Type B pancreatic cell (in vitro differentiated cells): ENCODE data around the gene BCL7A. TPM values are rescaled to one million over a fixed set of nuclear protein-coding genes. Genes with fewer than 3 reads are reported as not detected.

Source experiments
- DNase-seq: peaks from one replicate; pipeline ENCODE4 v3.0.0; 2021; ENCODE audit warnings: mixed read lengths; ENCODE audit not compliant: unreplicated experiment; ENCODE audit errors: extremely low spot score
- H3K27ac Mint-ChIP-seq: 2 replicates; pipeline ENCODE4 v1.8.0; 2021; ENCODE audit warnings: mild to moderate bottlenecking, mixed read lengths
- H3K27me3 Mint-ChIP-seq: 2 replicates; pipeline ENCODE4 v1.8.0; 2021; ENCODE audit warnings: mixed read lengths
- H3K36me3 Mint-ChIP-seq: 2 replicates; pipeline ENCODE4 v1.8.0; 2021; ENCODE audit warnings: mixed read lengths
- H3K4me1 Mint-ChIP-seq: one replicate; pipeline ENCODE4 v1.8.0; 2021; ENCODE audit warnings: mixed read lengths; ENCODE audit not compliant: unreplicated experiment
- H3K4me3 Mint-ChIP-seq: 2 replicates; pipeline ENCODE4 v1.8.0; 2021; ENCODE audit warnings: mild to moderate bottlenecking, mixed read lengths
- H3K9me3 Mint-ChIP-seq: 2 replicates; pipeline ENCODE4 v1.8.0; 2021; ENCODE audit warnings: mixed read lengths
- total RNA-seq: library from RNA; stranded (reverse); gene quantifications from 2 replicates; pipeline ENCODE4 v1.2.1, GENCODE V29; 2021; ENCODE audit warnings: low replicate concordance
- TF ChIP-seq, protein P1 (sequence below): fragments of 200-600 bp; sonication (generic); conservative IDR thresholded peaks from 2 replicates; pipeline ENCODE4 v1.5.0; 2021; ENCODE audit warnings: antibody characterized with exemption, mild to moderate bottlenecking

BCL7A gene
- total RNA-seq, 1 donor from 2014 or later = 30.9 TPM

DNA sequence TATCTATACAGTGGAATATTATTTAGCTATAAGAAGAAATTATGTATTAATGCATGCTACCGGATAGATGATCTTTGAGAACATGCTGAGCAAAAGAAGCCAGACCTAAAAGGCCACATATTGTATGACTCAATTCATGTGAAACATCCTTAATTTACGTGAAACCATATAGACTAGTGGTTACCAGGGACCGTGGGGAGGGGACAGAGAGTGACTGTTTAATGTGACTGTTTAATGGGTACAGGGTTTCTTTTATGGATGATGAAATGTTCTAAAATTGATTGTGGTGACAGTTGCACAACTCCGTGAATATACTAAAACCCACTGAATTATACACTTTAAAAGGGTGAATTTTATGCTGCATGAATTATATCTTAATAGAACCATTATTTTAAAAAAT, 8.5 kb upstream of the BCL7A start:
- H3K27ac Mint-ChIP-seq = no peak overlapping the region
- H3K4me3 Mint-ChIP-seq = no peak overlapping the region
- no peaks in the 10 kb centered on the region for H3K4me1 Mint-ChIP-seq
- TF ChIP-seq, protein P1, sequence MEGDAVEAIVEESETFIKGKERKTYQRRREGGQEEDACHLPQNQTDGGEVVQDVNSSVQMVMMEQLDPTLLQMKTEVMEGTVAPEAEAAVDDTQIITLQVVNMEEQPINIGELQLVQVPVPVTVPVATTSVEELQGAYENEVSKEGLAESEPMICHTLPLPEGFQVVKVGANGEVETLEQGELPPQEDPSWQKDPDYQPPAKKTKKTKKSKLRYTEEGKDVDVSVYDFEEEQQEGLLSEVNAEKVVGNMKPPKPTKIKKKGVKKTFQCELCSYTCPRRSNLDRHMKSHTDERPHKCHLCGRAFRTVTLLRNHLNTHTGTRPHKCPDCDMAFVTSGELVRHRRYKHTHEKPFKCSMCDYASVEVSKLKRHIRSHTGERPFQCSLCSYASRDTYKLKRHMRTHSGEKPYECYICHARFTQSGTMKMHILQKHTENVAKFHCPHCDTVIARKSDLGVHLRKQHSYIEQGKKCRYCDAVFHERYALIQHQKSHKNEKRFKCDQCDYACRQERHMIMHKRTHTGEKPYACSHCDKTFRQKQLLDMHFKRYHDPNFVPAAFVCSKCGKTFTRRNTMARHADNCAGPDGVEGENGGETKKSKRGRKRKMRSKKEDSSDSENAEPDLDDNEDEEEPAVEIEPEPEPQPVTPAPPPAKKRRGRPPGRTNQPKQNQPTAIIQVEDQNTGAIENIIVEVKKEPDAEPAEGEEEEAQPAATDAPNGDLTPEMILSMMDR = no peak
- no peak for DNase-seq
- no peaks in the 10 kb centered on the region for H3K36me3 Mint-ChIP-seq
- H3K9me3 Mint-ChIP-seq = no peaks in the 10 kb centered on the region
- H3K27me3 Mint-ChIP-seq = no peaks in the 10 kb centered on the region

DNA sequence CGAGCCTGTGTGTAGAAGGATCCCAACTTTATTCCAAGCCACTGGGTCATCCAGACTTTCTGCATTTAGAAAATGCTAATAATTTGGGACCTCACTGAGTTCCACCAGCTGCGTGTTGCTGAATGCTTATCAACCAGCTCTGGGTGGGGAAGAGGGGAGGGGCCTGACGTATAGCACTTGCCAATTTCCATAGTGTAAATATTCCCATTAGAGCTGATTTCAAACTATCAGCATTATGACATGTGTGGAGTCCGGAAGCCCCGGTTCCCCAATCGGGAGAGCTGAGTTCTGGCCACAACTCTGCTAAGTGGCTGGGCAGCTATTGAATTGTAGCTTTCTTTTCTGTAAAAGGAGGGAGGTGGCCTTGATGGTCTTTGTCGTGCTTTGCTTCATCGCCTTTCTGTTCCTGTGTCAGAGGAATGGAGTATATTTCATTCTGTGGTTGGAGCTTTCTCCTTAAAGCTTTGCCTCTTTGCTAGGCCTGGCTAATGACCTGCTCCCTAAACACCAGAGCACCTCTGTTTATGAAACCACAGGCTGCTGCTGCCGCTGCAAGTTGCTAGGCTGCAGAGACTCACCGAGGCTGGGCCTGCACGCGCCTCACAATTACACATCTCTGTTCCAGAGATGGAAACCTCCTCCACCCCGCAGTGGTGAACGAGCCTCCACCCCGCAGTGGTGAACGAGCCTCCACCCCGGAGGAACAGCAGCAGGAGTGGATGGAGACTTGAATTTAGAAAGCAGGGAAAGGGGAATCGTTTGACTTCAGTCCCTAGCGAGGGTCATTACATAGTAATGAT, 7.7 kb upstream of the BCL7A start:
- Mint-ChIP-seq H3K27ac (no peak overlapping the region), H3K27me3 (no peaks in the 10 kb centered on the region), H3K36me3 (no peaks in the 10 kb centered on the region), H3K4me1 (no peaks in the 10 kb centered on the region), H3K4me3 (no peak overlapping the region), H3K9me3 (peaks cover 3% of the 10 kb centered on the region)
- DNase-seq = no peak
- TF ChIP-seq, protein P1 = no peak

DNA sequence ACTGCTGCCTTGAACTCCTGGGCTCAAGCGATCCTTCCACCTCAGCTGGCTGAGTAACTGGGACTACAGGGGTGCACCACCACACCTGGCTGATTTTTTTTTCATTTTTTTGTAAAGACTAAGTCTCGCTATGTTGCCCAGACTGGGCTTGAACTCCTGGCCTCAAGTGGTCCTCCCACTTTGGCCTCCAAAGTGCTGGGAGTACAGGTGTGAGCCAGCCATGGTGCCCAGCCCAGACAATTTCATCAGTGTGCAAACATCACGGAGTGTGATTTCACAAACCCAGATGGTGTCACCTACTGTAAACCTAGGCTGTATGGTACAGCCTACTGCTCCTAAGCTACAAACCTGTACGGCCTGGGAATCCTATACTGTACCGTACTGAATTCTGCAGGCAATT, 6.9 kb upstream of the BCL7A start:
- TF ChIP-seq, protein P1 = no peak
- no peak for DNase-seq
- H3K36me3 Mint-ChIP-seq = no peaks in the 10 kb centered on the region
- no peaks in the 10 kb centered on the region for H3K4me1 Mint-ChIP-seq
- no peak overlapping the region for H3K27ac Mint-ChIP-seq
- H3K27me3 Mint-ChIP-seq = no peaks in the 10 kb centered on the region
- no peak overlapping the region for H3K4me3 Mint-ChIP-seq
- peaks cover 3% of the 10 kb centered on the region for H3K9me3 Mint-ChIP-seq

DNA sequence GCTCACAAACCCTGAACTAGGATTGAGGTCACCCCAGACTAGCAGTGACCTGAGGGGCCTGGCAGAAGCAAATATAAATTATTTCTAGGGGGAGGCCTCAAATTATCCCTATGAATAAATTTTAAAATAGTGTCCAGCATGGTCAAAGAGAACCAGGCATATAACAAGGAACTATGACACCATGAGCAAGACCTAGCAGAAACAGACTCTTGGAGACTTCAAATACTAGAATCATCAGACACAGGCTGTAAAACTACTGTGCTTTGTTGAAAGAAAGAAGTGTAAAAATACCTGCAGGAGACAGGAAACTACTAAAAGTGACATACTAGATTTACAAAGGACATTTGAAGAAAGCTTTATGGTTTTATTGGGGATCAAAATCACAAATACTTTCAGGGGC, 3.2 kb upstream of the BCL7A start:
- DNase-seq = no peak
- Mint-ChIP-seq H3K27me3 (peaks cover 7% of the 10 kb centered on the region), H3K36me3 (no peaks in the 10 kb centered on the region), H3K9me3 (peaks cover 3% of the 10 kb centered on the region), H3K4me1 (peaks cover 10% of the 10 kb centered on the region), H3K27ac (no peak overlapping the region), H3K4me3 (peak overlapping the region; percentile 52)
- TF ChIP-seq, protein P1 = no peak

DNA sequence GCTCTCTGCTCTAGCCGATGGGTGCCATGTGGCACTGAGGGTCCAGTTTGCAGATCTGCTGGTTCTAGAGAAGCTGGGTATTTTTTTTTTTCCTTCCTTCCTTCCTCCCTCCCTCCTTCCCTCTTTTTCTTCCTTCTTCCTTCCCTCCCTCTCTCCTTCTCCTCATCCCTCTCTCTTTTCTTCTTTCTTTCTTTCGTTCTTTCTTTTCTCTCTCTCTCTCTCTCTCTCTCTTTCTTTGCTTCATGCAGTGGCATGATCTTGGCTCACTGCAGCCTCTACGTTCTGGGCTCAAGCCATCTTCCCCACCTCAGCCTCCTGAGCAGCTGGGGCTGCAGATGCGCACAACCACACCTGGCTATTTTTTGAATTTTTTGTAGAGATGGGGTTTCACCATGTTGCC, 2.7 kb upstream of the BCL7A start:
- Mint-ChIP-seq H3K9me3 (peaks cover 3% of the 10 kb centered on the region), H3K4me3 (no peak overlapping the region), H3K36me3 (no peaks in the 10 kb centered on the region), H3K4me1 (peaks cover 10% of the 10 kb centered on the region), H3K27me3 (peaks cover 7% of the 10 kb centered on the region), H3K27ac (no peak overlapping the region)
- no peak for DNase-seq
- TF ChIP-seq, protein P1 = no peak
